GM12891 (cell line): ENCODE data around the gene PXDN.

ENCODE experiments used
- DNase-seq: peaks from one replicate; pipeline ENCODE4 v3.0.0; 2011; ENCODE audit warnings: low spot score; ENCODE audit not compliant: insufficient read length
- FAIRE-seq: peaks from 2 replicates; lab custom pipeline; 2011; peaks lifted over from hg19 to GRCh38; lab: Jason Lieb, UNC
- PAX5 ChIP-seq: IDR thresholded peaks from 2 replicates; pipeline ENCODE4 v1.6.1; 2011; ENCODE audit warnings: low read length, moderate library complexity, mild to moderate bottlenecking; ENCODE audit not compliant: insufficient read depth, severe bottlenecking
- POLR2A ChIP-seq: IDR thresholded peaks from 2 replicates; pipeline ENCODE4 v1.6.1; 2011; ENCODE audit warnings: low read depth, low read length, control low read depth
- POLR2AphosphoS5 ChIP-seq: IDR thresholded peaks from 2 replicates; pipeline ENCODE4 v1.6.1; 2011; ENCODE audit warnings: low read depth, low read length, control low read depth
- POU2F2 ChIP-seq: IDR thresholded peaks from 2 replicates; pipeline ENCODE4 v1.6.1; 2011; ENCODE audit warnings: low read depth, mild to moderate bottlenecking, control low read depth, low read length, moderate library complexity
- SPI1 ChIP-seq: IDR thresholded peaks from 2 replicates; pipeline ENCODE4 v1.6.1; 2011; ENCODE audit warnings: low read depth, low read length, control low read depth
- TAF1 ChIP-seq: IDR thresholded peaks from 2 replicates; pipeline ENCODE4 v1.6.1; 2011; ENCODE audit warnings: low read depth, low read length, control low read depth

The PXDN gene

DNA sequence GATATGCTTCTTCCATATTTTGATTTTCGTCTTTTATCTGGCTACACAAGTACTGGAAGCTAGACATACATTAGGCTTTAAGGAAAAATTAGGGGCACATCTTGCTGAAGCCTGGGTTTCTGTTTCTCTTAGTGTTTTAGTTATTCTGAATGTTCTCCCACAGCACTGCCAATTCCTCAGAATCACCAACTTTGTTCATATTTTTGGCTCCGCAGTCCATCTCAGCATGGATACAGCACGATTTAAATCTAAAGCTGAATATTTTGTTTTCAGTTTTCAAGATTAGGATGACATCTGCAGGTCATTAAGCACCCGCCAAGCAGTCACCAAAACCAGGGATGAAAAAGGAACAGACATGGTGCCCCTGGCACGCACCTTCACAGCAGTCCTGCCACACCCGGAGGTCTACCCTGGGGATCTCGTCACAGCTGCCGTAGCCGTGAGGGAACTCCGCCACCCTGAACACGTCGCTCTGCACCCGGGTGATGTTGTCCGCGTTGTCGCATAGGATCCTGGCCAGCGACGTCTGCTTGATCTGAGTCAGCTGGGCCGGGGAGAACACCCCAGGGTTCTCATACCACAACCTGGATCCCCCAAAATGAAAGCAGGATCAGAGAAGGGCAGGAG is 101.2 kb downstream of the PXDN start:
- FAIRE-seq (no peak), DNase-seq (no peak)
- TF ChIP-seq POLR2AphosphoS5 (no peak), POU2F2 (no peak), POLR2A (no peak), TAF1 (no peak), SPI1 (no peak), PAX5 (no peak)

DNA sequence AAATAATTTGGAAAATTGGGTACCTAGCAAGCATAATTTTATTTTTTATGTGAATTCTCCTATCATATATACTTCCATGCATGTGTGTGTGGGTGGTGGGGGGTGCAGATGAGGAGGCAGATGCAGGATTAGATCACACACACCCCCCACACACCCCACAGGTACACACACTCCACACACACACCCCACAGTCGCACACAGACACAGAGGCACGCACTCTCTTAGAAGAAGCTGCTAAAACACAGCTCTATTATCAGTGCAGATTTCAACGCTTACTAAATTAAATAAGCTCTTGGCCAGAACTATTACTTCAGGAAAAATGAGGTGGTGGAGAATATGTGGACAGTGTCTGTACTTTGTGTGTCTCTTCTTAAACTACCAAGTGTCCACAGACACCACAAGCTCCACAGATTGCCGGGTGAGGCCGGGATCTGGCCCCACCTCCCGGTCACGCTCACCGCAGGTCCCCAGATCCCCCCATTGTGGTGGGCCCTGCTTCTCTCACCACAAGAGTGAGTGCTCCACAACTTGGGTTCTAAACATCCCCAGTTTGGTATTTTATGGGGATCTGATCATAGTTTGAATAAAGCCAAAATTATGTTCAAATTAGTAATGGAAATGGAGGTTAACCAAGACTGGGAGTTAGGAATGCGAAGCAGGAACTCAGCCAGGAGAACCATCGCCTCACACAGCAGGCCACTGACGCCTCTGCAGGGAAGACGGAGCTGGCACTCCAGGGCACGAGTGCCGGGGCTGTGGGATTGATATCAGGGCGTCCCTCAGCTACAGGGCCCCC is 102.1 kb downstream of the PXDN start:
- no peak for TF ChIP-seq TAF1
- TF ChIP-seq SPI1 = no peak
- TF ChIP-seq POLR2AphosphoS5 = no peak
- no peak for TF ChIP-seq PAX5
- TF ChIP-seq POLR2A = no peak
- TF ChIP-seq POU2F2 = no peak
- no peak for DNase-seq
- FAIRE-seq = no peak

DNA sequence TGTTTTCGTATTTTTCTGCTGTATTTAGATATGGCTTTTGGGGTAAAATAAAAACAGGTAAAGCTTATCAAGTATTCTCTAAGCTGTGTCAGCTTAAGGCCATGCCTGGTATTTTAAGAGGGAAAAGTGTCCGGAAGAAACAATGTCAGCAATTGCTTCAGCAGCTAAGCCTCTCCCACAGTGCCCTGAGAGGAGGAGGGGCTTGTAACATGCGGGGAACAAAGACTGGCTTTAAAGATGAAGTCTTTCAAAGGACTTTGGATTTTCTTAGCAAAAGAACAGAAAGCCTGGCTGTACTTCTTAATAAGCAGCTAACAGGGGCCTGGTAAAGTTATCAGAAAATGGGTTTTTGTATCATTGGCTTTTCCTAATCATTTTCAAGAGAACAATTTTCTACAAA is 102.8 kb downstream of the PXDN start:
- FAIRE-seq (no peak), DNase-seq (no peak)
- TF ChIP-seq POLR2A = no peak
- no peak for TF ChIP-seq POU2F2
- TF ChIP-seq SPI1 = no peak
- no peak for TF ChIP-seq TAF1
- no peak for TF ChIP-seq POLR2AphosphoS5

DNA sequence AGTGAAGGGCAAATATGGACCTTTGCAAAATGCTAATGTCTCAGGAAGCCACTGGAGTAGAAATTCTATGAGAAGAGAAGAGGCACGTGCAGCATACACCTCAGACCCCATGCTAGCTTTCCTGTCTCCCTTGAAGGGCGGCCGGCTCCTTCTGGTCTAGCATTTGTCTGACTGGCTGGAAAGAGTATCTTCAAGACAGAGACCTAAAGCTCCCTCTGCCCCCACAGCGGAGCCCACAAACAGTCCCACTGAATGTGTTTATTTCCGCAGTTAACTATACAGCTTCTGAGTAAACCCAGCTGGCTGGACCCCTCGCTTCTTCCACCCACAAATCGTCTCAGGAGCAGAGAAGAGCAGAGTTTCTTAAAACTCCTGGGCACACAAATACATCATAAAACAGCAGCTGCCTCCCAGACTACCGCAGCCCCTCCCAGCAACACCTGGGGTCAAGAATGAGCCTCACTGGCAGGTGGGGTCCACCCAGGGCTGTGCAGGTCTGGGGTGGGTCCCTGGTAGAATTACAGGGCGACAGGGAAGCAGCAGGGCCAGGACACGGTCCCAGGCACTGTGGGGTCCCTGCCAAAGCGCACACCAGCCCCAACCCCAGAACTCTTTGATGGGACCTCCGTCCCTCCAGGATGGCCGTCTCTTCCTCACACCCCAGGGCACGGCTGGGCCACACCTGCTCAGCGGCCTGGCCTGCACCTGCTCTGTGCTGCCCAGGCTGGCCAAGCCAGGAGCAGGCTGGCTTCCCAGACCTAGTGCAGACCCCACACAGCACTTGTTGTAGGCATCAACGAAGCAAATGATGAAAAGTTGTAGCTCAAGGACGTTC is 103.8 kb downstream of the PXDN start:
- no peak for TF ChIP-seq SPI1
- no peak for TF ChIP-seq POLR2A
- no peak for TF ChIP-seq POU2F2
- FAIRE-seq (no peak), DNase-seq (no peak)

DNA sequence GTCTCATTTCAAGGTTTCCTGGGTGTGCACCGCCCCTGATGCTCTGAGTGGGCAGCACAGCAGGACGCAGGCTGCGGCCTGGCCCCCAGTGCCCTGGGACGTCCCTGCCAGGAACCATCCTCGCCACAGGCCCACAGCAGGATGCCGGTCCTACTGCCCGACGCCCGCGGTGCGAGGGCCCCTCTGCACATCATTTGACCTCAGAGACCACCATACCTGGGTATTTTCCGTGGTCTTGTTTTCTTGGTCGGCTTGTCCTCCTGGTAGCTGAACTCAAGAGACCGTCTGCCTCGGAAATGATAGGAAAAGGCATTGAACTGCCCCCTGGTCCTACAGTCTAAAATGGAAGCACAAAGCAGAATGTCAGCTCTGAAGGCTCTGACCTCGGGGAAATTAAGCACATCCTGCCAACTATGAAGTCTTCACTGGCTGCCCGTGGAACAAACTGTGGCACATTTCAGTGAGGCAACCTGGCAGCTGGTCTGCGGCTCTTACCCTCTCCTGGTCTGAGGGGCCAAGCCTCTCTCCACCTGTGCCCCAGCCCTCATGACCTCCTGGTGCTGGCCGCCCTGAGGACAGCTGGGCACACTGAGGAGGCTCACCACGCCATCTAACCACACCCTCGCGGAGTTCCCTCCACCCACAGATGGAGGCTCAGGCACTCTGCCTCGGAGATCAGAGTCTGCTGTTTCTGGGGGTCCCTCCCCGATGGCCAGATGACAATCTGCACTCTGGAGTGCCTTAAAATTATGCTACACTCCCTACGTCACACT is 105.0 kb downstream of the PXDN start:
- TF ChIP-seq POLR2AphosphoS5 (no peak), TAF1 (no peak), POU2F2 (no peak), SPI1 (no peak), PAX5 (no peak), POLR2A (no peak)
- FAIRE-seq = no peak
- DNase-seq = no peak

DNA sequence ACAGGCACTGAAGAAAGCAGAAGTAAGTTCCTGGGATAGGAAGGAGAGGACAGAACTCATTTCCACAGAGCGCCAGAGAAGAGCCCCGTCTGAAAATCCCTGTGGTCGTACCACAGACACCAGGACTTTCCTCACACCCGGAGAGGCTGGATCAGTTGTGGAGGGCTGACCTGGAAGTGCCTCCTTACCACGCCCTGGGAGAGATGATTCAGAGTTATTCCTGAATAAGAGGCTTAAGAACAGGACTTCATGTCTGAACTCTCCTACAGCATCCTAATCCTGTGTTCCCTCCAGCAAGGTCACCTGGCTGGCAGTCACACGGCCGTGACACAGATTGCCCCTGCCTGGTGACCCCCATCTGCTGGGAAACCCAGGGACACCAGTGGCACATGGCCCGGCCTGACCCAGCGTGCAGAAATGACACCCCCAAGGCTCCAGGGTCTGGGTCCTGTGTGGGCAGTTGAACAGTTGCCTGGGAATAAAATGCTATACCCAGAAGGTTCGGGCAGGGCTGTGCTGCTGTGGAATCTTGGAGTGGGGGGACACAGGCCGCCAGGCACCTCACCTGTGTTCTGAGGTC is 105.9 kb downstream of the PXDN start:
- no peak for TF ChIP-seq POLR2A
- DNase-seq (no peak), FAIRE-seq (no peak)

DNA sequence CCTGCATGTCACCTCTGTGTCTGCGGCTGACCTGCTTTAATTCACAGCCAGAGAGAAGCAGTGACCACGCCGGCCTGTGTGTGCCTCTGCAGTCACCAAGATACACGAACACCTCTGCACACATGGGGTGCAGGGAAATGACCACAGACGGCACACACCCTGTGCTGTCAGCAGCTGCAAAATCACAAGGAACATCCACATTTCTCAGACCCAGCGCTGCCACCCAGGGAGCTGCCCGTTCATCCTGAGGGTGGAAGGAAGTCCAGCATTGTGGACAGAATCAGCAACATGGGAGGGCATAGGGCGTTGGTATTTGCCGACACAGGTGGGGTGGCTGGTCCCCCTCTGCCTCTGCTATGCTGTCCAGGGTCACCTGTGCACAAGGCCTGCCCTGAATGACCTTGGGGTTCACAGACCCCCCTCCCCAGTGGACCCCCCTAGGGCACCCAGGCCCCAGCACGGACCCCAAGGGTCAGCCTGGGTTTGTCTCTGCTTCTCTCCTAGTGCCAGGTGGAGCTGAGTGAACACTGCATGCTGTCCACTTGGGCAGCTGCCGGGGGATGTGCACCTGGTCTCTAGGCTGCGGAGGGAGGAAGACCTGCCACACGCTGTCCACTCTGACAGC is 107.4 kb downstream of the PXDN start:
- FAIRE-seq = no peak
- no peak for DNase-seq
- TF ChIP-seq POU2F2 (no peak), POLR2AphosphoS5 (no peak), TAF1 (no peak), POLR2A (no peak), PAX5 (no peak), SPI1 (no peak)

DNA sequence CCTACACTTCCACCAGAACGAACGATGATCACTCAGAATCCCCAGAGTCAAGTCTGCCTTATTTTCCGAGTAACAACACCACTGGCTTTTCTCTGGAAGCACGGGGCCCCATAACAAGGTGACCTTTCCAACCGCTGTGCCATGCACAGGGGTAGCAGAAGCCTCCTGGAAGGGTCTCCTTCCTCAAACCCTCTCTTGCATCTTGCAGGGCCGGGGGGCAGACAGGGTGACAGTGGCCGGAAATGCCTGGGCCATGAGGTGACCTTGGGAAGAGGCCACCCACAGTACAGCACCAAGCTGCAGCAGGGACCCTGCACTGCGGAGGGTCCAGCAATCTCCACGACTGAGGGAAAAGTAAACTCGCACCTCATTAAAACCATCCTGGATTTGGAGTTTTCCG is 108.5 kb downstream of the PXDN start:
- DNase-seq (no peak), FAIRE-seq (no peak)
- TF ChIP-seq POLR2AphosphoS5 (no peak), POLR2A (no peak), POU2F2 (no peak), SPI1 (no peak), TAF1 (no peak), PAX5 (no peak)
